Neural crest cell (in vitro differentiated cells): ENCODE results near the gene MYL4. TPM values are rescaled to one million over a fixed set of nuclear protein-coding genes. Genes with fewer than 3 reads are reported as not detected.
"Not testable (repeated sequence)": the region's sequence is repeated elsewhere in the genome, so short reads cannot be mapped to it uniquely, and the experiment has no call there.

Source experiments
- DNase-seq: peaks from one replicate; pipeline ENCODE4 v3.0.0; 2021; ENCODE audit warnings: low read depth, mixed read lengths, low spot score
- H3K27ac Mint-ChIP-seq: one replicate; pipeline ENCODE4 v1.8.0; 2021; ENCODE audit warnings: mild to moderate bottlenecking, mixed read lengths; ENCODE audit not compliant: unreplicated experiment
- H3K27me3 Mint-ChIP-seq: 2 replicates; pipeline ENCODE4 v1.8.0; 2021; ENCODE audit warnings: low read depth, mild to moderate bottlenecking, mixed read lengths
- H3K36me3 Mint-ChIP-seq: 2 replicates; pipeline ENCODE4 v1.8.0; 2021; ENCODE audit warnings: low read depth, mild to moderate bottlenecking, mixed read lengths
- H3K4me1 Mint-ChIP-seq: 2 replicates; pipeline ENCODE4 v1.8.0; 2021; ENCODE audit warnings: mixed read lengths
- H3K4me3 Mint-ChIP-seq: one replicate; pipeline ENCODE4 v1.8.0; 2021; ENCODE audit warnings: mild to moderate bottlenecking, mixed read lengths
- H3K9me3 Mint-ChIP-seq: 2 replicates; pipeline ENCODE4 v1.8.0; 2021; ENCODE audit warnings: mixed read lengths
- total RNA-seq: library from RNA; stranded (reverse); gene quantifications from 2 replicates; pipeline ENCODE4 v1.2.1, GENCODE V29; 2021
- TF ChIP-seq, protein P1 (sequence below): fragments of 200-600 bp; sonication (generic); conservative IDR thresholded peaks from 2 replicates; pipeline ENCODE4 v1.5.0; 2021; ENCODE audit warnings: antibody characterized with exemption, mild to moderate bottlenecking

MYL4 gene
- total RNA-seq, 1 donor from 2014 or later: not detected

DNA sequence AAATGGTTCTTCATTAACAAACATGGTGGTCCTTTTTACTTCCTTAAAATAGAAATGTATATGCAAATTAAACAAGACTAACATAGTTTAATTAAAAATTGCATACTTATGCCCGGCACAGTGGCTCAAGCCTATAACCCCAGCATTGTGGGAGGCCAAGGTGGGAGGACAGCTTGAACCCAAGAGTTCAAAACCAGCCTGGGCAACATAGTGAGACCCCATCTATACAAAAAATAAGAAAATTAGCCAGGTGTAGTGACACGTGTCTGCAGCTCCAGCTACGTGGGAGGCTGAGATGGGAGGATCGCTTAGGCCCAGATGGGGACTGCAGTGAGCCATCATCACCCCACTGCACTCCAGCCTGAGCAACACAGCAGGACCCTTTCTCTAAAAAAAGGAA, 38.4 kb upstream of the MYL4 start:
- H3K4me1 Mint-ChIP-seq: no peaks in the 10 kb centered on the region
- peaks cover 9% of the 10 kb centered on the region for H3K36me3 Mint-ChIP-seq
- H3K27ac Mint-ChIP-seq: no peak overlapping the region
- H3K4me3 Mint-ChIP-seq: no peak overlapping the region
- TF ChIP-seq, protein P1, sequence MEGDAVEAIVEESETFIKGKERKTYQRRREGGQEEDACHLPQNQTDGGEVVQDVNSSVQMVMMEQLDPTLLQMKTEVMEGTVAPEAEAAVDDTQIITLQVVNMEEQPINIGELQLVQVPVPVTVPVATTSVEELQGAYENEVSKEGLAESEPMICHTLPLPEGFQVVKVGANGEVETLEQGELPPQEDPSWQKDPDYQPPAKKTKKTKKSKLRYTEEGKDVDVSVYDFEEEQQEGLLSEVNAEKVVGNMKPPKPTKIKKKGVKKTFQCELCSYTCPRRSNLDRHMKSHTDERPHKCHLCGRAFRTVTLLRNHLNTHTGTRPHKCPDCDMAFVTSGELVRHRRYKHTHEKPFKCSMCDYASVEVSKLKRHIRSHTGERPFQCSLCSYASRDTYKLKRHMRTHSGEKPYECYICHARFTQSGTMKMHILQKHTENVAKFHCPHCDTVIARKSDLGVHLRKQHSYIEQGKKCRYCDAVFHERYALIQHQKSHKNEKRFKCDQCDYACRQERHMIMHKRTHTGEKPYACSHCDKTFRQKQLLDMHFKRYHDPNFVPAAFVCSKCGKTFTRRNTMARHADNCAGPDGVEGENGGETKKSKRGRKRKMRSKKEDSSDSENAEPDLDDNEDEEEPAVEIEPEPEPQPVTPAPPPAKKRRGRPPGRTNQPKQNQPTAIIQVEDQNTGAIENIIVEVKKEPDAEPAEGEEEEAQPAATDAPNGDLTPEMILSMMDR: no peak
- no peaks in the 10 kb centered on the region for H3K27me3 Mint-ChIP-seq
- no peak for DNase-seq
- H3K9me3 Mint-ChIP-seq: no peaks in the 10 kb centered on the region

DNA sequence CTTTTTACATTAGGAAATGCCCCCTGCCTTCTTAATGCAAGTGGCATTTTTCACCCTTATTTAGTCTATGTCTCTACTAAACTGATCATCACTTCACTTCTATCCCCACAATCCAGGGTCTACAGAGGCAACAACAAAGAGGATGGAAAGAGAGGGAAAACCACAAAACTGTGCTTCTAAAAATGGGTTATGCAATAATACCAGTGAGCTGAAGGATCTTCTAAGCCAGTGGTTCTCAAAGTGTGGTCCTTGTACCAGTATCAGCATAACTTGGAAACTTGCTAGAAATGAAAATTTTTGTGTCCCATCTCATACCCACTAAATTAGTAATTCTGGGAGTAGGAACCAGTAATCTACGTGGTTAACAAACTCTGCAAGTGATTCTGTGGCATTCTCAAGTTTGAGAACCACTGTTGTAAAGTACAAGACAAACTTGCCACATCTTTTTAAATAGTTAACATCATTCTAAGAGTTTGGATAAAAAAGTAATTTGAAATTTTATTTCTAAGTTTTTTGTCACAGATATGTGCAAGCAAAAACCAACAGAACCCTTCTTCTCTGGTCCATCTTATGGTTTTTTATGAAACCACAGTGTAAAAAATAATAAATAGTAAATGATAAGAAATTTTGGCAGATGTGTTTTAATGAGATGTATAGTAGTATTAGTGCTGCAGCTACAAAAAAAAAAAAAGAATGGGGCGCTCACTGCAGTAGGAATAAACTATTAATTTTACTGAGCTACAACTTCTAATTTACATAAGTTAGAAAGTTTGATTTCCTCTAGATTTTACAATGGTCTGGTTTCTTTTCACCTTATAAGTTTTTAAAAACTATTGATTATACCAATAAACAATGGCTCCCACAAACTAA, 36.2 kb upstream of the MYL4 start:
- no peaks in the 10 kb centered on the region for H3K9me3 Mint-ChIP-seq
- no peaks in the 10 kb centered on the region for H3K4me1 Mint-ChIP-seq
- H3K27me3 Mint-ChIP-seq: no peaks in the 10 kb centered on the region

DNA sequence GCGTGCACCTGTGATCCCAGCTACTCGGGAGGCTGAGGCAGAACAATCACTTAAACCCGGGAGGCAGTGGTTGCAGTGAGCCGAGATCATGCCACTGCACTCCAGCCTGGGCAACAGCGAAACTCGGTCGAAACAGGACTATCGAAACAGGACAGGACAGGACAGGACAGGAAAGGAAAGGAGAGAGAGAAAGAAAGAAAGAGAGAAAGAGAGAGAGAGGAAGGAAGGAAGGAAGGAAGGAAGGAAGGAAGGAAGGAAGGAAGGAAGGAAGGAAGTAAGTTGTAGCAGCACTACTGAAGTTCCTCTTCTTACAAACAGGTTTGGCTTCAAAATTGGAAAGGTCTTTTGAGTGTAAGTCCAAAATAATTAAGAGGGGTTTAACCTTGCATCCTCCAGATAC, 34.3 kb upstream of the MYL4 start:
- DNase-seq, H3K4me1 Mint-ChIP-seq, H3K36me3 Mint-ChIP-seq, H3K9me3 Mint-ChIP-seq, H3K27me3 Mint-ChIP-seq, H3K4me3 Mint-ChIP-seq: not testable (repeated sequence)
- peak overlapping the region; percentile 86 for H3K27ac Mint-ChIP-seq

More for the DNA sequence above, 36.2 kb upstream of the MYL4 start:
- Mint-ChIP-seq H3K4me3 (no peak overlapping the region), H3K36me3 (peaks cover 6% of the 10 kb centered on the region), H3K27ac (no peak overlapping the region)
- no peak for DNase-seq
- TF ChIP-seq, protein P1: no peak

DNA sequence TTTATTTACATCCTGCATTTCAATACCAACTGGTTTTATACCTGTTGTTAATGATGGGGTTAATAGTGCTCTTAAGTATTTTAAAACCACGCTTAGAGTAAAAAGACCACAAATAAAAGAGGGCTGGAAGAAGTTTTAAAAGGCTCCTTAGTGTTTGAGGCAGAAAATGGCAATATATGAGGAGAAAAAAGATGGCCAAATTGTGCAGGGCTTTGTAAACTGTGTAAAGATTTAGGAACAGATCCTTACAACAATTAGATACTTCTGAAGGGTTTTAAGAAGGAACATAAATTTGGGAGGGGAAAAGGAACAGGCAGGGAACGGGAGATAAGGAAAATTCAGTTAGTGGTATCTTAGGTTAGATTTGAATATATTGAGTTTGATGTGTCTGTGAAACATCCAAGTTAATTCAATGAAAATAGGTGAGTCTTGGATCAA, 32.7 kb upstream of the MYL4 start:
- no peaks in the 10 kb centered on the region for H3K9me3 Mint-ChIP-seq
- H3K27ac Mint-ChIP-seq: no peak overlapping the region
- DNase-seq: no peak
- TF ChIP-seq, protein P1: no peak
- H3K4me1 Mint-ChIP-seq: no peaks in the 10 kb centered on the region
- H3K36me3 Mint-ChIP-seq: peaks cover 5% of the 10 kb centered on the region
- H3K4me3 Mint-ChIP-seq: no peak overlapping the region
- H3K27me3 Mint-ChIP-seq: no peaks in the 10 kb centered on the region

DNA sequence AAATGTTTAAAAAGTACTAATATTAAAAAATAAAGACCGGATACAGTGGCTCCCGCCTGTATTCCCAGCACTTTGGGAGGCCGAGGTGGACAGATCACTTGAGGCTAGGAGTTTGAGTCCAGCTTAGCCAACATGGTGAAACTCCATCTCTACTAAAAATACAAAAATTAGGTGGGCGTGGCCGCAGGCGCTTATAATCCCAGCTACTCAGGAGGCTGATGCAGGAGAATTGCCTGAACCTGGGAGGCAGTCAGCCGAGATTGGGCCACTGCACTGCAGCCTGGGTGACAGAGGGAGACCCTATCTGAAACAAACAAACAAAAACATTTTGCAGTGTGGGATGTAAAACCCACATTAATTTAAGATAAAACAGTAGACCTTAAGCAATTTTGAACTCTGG, 31.9 kb upstream of the MYL4 start:
- TF ChIP-seq, protein P1: no peak
- H3K9me3 Mint-ChIP-seq: no peaks in the 10 kb centered on the region
- H3K36me3 Mint-ChIP-seq: peaks cover 5% of the 10 kb centered on the region
- no peak overlapping the region for H3K4me3 Mint-ChIP-seq
- no peaks in the 10 kb centered on the region for H3K4me1 Mint-ChIP-seq
- no peak for DNase-seq
- no peaks in the 10 kb centered on the region for H3K27me3 Mint-ChIP-seq
- no peak overlapping the region for H3K27ac Mint-ChIP-seq

DNA sequence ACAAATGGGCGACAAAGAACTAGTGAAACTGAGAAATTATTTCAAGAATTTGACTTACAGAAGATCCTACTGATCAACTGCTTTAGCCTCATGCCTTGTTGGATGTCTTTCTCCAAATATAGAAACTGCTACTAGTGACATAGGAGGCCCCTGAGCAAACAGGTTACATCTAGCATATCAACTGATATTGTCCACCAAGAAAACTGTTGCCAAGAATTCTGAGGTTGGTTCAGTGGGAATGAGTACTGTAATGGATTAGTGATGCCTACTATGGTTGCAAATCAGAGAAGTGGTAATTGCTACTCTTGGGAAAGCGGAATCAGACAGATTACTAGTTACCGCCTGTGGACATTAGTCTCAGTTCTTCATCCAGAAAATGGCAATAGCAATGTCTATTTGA, 30.0 kb upstream of the MYL4 start:
- TF ChIP-seq, protein P1: no peak
- Mint-ChIP-seq H3K27me3 (no peaks in the 10 kb centered on the region), H3K4me3 (no peak overlapping the region), H3K27ac (no peak overlapping the region), H3K9me3 (no peaks in the 10 kb centered on the region), H3K4me1 (peaks cover 3% of the 10 kb centered on the region), H3K36me3 (peaks cover 5% of the 10 kb centered on the region)
- DNase-seq: no peak
